AG20443 (cell line): Measurements from ENCODE around the gene KIF13A.
"Not testable (repeated sequence)": the region's sequence is repeated elsewhere in the genome, so short reads cannot be mapped to it uniquely, and the experiment has no call there.

Source experiments
- DNase-seq: peaks from one replicate; pipeline ENCODE4 v3.0.0; 2012; ENCODE audit warnings: low spot score, mixed read lengths

Gene KIF13A

DNA sequence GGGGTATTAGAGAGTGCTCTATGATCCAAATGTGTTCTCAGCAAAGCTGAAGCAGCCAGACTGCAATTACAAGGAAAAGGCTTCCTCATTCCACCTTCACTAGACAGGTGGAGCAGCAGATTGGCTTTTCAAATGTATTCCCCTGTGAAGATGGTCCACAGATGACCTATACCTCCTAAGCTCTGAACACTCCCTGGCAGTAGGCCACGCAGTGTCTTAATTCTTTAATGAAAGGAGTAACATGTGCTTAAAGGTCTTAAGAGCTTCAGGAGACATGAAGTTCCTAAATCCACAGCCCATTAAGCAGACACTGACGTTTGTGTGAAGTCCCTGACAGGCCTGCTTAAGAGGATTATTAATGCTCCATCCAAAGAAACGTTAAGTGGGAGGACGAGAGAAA lies 141.8 kb downstream of the KIF13A start:
- DNase-seq = no peak

DNA sequence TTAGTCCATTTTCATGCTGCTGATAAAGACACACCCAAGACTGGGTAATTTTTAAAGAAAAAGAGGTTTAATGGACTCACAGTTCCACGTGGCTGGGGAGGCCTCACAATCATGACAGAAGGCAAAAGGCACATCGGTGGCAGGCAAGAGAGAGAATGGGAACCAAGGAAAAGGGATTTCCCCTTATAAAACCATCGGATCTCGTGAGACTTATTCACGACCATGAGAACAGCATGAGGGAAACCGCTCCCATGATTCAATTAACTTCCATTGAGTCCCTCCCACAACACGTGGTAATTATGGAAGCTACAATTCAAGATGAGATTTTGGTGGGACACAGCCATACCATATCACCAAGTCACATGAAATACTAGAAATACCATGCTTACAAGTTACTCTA lies 142.5 kb downstream of the KIF13A start:
- not testable (repeated sequence) for DNase-seq

DNA sequence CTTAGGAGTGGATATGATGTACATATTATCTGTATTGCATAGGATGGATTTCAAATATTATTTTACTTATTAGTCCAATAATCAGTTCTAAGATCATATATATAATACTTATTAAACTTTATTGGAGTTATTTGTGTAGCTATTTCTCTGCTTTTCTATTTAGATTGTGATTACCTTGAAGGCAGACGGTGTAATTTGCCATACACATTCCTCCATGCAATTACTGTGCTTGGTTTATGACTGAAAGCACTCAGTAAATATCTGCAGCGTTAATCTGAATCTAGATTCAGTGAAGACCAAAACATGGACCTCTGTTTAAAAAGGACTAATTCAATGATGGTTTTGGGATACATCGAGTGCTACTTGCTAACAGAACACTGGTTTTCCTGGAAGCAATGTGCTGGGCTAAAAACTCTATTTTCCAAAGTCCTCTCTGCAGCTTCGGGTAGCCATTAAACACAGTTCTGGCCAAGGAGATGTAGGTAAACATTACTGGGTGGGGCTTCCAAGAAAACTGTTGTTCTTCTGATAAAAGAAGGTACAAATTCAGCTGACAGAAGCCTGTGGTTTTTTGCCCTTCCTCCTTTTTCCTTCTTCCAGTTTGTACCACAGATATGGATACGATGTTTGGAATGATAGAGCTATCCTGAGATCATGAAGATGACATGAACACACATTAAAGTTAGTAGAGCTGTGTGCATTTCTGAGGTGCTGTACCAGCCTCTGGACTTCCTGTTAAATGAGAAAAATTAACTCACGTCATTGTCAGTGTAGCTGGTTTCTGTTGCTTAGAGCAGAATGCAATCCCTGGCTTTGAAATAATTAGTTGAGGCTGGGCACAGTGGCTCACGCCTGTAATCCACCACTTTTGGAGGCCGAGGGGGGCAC lies 144.3 kb downstream of the KIF13A start:
- DNase-seq = no peak

DNA sequence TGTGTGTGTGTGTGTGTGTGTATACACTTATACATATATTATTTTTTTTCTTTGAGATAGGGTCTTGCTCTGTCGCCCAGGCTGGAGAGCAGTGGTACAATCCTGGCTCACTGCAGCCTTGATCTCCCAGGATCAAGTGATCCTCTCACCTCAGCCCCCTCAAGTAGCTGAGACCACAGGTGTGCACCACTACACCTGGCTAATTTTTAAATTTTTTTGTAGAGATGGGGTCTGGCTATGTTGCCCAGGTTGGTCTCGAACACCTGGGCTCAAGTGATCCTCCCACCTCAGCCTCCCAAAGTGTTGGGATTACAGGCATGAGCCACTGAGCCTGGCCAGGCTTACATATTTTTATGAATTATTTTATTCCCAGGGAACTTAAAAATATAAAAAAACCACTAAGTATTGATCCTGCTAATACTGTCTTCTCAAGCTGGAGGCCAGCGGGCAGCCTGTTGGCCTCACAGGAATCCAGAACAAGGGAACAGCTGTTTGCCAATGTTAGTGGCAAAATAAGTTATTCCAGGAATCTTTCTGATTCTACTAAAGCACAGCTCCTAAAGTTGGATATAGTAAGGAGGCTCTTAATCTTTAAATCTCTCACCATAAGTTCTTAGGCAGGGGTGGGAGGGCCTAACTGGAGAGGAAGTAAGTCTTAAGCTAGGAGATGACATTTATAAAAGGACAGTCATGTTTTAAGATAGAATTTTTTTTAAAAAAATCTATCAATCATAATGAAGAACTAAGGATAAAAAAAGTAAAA lies 145.2 kb downstream of the KIF13A start:
- no peak for DNase-seq

DNA sequence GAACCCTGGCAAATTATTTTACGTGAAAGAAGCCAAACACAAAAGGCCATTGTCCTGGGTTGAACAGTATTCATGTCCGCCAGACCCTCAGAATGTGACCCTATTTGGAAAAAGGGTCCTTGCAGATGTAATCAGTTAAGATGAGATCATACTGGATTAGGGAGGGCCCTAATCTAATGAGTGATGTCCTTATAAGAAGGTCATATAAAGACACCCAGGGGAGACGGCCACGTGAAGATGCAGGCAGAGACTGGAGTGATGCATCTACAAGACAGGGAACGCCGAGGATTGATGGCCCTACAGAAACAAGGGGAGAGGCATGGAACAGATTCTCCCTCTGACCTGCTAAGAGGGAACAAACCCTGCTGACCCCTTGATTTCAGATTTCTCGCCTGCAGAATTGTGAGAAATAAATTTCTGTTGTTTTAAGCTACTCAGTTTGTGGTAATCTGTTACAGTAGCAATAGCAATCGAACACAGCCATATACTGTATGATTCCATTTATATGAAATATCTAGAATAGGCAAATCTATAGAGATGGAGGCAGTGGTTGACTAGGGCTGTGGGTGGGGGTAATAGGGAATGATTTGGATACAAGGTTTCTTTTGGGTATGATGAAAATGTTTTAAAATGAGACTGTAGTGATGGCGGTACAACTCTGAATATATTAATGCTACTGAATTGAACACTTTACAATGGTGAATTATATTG lies 147.8 kb downstream of the KIF13A start:
- no peak for DNase-seq

DNA sequence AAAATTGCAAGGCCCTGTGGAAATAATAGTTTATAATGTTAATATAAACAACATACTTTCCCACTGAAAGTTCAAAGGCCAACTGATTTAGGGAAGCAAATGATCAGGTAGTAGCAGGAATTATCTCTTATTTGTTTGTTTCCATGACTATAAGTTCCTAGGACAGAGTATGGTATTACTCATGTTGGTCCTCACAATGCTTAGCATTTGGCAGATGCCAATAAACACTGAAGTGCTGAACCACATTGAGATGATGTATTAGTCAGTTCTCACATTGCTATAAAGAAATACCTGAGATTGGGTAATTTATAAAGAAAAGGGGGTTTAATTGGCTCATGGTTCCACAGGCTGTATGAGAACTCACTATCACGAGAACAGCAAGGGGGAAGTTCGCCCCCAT lies 151.1 kb downstream of the KIF13A start:
- DNase-seq = no peak

DNA sequence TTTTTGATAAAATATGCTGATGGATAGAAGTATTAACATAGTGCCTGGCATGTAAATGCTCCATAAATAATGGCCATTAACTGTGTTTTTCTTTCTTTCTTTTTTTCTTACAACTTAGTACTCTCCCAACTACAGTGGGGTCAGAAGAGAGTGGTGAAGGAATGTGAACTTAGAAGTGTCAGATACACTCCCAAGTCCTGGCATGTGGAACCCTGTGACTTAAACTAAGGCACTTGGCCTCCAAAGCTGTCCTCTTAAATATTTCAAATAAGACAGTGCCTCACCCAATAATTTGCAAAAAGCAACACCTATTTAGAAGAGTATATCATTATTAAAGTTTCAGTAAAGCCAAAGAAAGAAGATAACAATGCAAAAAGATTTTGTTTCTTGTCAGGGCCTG lies 151.7 kb downstream of the KIF13A start:
- DNase-seq = no peak

DNA sequence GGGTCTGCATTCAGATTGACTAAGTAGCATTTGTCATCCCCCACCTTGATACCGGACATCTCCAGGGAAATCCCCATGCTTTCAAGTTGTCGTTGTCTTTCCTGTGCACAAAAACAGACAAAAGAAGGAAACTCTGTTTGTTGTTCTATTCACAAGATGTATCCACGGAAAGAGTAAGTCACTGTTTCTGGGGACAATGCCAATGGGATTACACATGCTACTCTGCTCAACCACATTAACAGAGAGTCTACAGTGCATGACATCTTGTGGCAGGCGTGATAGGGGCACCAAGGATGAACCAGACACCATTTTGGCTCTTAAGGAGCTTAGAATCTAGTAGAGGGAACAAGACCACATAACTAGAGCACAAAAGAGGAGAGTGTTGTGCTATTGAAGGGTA lies 156.3 kb downstream of the KIF13A start:
- DNase-seq = peak; percentile 84

DNA sequence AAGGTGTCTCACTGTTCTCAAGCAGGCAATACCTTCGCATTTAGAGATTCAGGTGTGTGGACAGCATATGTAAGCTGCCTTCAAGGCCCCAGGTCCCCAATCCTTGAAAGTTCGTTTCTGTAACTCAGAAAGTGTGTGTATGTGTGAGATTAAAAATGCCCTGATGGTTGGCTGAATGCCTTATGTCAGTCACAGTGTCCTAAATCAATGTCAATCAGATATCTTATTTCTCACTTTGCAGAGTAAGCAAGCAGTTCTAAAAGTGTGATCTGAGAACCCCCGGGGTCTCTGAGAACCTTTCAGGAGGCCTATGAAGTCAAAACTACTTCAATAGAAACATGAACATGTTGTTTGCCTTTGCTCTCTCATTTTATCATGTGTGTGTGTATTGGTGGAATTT lies 157.5 kb downstream of the KIF13A start:
- DNase-seq = no peak

DNA sequence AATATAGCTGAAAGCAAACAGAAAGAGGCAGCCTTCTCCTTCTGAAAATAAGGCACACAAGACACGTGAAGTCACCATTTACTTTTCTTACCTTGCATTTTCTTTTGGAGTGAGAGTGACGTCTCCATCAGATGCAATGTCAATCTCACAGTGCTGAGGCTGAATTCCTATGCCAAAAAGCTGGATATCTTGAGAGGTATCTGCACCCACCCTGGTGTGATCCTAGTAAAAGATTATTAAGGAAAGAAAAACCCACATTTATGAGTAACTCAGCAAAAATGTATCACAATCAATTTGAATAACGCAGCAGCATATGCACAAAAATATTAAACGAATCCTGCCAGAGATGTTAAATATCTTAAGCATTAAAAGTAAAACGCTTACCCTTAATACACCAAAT lies 159.3 kb downstream of the KIF13A start:
- no peak for DNase-seq

DNA sequence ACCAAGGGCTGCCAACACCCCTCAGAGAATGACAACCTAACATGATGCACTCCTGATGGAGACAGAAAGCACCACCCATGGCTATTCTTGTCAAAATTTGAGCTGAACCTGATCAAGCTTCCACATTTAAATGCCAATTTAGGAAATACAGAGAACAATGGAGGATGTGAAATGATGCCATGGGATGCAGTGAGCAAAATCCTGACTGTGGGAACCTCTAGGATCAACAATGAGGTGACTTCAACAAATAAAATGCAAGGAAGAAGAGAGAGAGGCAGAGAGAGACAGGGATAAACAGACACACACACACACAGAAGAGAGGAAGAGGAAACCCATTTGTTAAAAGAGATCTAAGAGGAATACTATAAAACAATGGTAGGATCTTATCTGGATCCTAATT lies 161.1 kb downstream of the KIF13A start:
- DNase-seq = no peak

DNA sequence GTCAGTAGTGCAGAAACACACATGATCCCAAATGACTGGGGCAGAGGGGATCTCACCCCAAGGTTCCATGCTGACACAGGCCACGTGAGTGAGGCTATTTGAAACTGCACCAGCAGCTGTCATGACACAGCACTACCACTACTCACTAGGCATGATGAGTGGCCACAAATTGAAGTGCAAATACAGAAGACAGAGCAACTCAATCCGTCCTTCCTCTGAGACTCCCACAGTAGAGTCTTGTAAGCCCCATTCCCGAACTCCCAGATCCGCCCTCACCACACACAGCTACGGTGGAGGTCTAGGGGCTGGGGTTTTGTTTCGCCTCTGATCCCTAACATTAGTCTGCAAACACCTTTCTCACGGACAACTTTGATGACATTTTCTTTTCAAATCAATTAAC lies 167.4 kb downstream of the KIF13A start:
- DNase-seq = no peak

DNA sequence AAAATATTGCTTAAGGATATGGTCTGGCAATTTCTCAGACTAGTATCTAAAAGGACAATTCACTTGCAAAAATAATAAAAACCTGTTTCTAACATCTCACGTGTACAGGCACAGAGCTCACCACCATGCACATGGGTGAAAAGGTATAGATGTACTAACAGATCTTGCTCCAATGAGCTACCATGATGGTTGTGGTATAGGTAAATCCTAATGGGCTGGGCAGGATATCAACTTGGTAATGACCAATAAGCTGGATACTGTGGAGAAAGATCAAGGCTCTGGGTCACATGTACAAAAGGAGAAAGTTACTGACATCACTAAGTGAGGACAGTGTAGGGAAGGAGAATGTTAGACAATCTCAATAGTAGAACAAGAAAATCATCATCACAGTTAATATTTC lies 169.7 kb downstream of the KIF13A start:
- no peak for DNase-seq

DNA sequence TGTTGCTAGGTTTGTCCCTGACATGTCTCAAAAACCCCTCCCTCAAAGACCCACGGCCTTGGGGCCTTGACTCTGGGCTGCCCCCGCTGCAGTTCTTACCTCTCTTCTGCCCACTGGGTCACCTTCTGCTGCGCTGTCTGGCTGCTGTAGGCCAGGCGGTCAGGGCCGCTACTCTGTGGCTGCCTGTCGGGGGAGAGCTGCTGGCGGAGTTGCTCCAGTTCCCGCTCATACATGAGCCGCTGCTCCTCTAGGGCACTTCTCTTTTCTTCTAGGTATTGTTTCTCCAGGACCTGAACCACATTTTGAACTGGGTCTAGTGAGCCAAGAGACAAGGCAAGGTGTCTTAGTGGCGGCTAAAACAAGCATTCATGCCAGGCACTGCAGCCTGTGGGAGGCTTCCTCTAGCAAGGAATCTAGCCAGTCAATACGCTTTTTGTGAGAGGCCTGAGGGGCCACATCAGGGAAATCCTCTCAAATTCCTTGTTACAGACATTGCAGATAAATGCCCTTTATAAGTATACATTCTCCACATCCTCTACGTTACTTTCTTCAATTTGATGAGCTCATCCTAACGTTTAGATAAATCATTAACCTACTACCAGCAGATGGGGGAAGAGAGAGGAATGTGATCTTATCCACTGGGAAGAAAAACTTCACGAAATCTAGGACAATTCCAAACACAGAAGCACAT lies 170.4 kb downstream of the KIF13A start:
- no peak for DNase-seq

DNA sequence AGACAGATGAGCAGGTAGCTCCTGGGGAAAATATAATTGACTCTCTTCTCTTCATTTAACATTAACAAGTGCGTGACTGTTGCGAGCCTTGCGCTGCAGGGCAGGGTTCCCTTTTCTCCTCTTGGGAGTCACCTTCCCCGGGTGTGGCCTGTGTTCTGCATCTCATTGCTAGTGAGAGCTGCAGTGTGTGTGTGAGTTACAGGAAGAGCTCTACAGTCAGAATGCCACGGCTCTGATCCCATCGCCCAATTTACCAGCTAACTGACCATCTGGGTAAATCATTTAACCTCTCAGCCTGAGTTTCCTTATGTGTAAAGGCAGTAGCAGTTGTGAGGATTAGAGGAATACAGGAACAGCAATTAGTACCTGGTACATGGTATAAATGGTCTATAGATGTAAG lies 173.9 kb downstream of the KIF13A start:
- no peak for DNase-seq

DNA sequence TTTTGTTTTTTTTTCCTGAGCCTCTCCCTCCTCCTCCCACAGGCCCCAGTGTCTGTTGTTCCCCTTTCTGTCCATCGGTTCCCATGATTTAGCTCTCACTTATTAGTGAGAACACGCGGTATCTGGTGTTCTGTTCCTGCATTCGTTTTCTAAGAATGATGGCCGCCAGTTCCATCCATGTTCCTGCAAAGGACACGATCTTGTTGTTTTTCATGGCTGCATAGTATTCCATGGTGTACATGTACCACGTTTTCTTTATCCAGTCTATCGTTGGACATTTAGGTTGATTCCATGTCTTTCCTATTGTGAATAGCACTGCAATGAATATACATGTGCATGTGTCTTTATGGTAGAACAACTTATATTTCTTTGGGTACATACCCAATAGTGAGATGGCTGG lies 175.1 kb downstream of the KIF13A start:
- no peak for DNase-seq

DNA sequence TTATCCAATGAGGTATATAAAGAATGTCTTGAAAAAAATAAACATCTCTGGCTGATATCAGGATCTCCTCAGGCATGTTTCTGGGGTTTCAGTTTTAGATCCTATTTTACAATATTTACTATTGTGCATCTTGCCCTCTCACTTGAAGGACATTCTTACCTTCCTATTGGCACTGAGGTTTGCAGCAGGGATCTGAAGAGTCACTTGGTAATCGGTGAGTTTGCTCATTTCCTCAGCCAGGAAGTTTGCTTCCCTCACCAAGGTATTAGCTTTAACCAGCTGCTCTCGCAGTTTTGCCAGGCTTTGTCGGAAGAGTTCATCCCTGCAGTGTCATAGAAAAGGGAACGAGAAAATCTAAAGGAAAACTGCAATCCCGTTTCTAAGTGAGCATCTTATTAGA lies 178.8 kb downstream of the KIF13A start:
- no peak for DNase-seq

DNA sequence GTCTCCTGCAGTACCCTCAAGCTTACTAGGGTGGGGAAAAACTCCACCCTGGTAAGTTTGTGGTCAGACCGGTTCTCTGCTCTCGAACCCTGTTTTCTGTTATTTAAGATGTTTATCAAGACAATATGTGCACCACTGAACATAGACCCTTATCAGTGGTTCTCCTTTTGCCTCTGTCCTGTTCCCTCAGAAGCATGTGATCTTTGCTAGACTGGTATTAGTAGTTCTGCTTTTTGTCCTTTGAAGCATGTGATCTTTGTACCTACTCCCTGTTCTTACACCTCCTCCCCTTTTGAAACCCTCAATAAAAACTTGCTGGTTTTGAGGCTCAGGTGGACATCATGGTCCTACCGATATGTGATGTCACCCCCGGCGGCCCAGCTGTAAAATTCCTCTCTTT lies 180.0 kb downstream of the KIF13A start:
- not testable (repeated sequence) for DNase-seq

DNA sequence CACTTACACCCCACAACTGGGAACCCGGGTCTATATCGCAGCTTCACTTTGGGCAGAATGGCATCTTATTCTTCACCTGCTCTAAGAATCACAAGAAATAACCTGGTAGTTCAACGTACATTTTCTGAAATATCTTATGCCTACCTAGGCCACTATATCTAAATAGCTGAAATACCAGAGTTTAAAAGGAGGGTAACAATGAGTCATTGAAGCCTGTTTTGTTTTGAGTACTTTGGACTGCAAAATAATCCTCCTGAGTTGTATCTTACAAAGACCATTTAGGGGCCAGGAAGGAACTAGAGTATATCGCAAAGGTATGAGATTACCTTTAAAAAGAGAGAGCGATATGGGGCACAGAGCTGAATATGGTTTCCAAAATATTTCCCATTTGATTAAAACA lies 184.0 kb downstream of the KIF13A start:
- no peak for DNase-seq

DNA sequence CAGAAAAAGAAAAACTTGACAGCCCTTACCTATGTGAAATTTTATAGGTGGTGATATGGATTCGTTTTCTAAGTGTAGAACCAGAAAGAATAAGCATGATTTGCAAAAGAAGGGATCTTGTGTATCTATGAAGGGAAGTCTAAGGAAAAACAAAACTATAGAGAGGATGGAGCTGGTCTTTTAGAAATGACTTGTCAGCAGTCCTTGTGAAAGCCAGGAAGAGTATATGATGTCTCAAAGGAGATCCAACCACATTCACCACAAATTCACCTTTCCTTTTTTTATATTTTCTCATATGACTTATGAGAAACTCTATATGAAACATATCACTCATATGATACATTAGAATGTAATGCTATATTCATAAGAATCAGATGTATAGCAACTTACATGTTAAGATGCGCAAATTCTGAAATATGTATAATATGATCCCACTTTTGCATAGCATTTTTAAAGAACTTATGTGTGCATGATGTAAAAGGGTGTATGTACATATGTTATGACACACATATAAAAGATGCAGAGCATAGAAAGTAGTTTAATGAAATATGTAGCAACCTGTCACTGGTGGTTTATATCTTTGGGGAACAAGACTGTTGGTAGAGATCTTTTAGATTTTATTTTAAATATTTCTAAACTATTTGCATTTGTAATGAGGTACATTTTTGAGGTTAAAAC lies 188.8 kb downstream of the KIF13A start:
- DNase-seq = no peak

DNA sequence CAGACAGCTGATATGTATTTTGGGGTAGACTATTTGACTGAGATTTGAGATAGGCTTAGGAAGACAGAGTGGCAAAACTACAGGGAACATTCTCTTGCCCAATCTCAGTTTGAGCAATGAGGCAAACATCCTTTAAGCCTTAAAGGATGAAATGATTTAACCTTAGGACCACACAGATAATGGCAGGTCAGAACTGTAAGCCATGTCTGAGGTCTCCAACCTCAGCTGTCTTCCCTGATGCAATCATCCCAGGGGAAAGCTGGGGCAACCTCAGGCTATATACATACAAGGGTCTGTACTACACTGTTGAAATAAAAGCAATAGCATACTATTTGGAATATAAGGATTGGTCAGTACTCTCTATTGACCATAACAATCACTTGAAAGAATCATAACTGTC lies 196.9 kb downstream of the KIF13A start:
- DNase-seq = no peak
